Endothelial cell of hepatic sinusoid (primary cell): ENCODE measurements around the gene CSNK1G2.

Experiments
- in situ Hi-C: cut with HindIII; loops from 2 replicates; pipeline ENCODE4 v1.10.0; 2017; ENCODE audit warnings: low sequenced_read_pairs

The CSNK1G2 gene

DNA sequence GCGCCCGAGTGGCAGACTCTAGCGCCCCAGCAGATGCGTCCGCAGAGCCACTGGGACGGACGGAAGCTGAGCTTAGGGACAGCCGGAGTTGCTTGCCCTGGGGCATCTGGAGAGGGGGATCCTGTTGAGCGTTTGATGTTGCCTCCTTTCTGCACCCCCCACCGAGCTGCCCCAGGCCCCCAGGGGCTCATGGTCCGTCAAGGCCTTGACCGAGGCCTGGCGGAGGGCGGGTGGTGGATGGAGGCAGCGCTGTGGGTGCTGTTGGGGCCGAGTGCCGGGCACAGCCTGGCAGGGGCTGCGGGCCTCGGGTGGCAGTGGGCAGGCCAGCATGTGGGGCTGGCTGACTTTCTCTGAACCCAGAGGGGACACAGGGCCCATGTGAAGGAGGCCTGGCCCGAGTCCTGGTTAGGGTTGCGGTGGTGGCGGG, 2.7 kb downstream of the CSNK1G2 start:
- in situ Hi-C loops = no loop called here

DNA sequence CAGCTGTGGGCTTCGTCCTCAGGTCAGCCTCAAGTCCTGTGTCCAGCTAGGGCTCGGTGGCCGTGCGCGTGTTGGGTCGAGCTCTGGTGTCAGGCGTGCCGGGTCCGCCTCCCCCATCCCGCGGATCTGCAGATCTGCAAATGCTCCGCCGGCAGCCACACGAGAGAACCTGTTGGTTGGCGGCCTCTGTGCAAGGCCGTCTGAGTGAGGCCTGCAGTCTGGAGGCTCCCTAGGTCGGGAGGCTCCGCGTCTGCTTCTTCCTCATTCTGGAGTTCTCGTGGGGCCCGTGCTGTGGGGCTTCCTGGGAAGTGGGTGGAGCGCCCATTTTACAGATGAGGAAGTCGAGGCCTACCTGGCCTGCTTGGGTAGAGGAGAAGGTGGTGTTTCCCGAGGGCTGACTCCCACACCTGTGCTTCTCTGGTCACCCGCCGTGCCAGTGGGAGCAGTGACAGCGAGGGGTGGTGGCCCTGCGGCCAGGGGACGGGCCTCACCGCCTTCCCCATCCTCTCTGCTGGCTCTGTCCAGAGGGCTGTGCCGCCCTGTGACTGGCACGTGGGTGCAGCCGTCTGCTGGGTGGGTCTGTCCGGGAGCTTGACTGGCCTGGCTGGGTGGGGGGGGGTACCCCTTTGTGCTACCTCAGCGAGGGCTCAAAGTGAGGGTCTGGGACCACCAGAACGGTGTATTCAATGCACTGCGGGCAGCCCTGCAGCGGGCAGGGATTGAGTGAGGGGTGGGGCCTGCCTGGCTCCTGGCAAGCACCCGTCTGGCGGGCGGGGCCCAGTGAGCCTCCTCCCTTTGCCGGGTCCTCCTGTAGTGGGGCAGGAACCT, 3.3 kb downstream of the CSNK1G2 start:
- in situ Hi-C loops = no loop called here

DNA sequence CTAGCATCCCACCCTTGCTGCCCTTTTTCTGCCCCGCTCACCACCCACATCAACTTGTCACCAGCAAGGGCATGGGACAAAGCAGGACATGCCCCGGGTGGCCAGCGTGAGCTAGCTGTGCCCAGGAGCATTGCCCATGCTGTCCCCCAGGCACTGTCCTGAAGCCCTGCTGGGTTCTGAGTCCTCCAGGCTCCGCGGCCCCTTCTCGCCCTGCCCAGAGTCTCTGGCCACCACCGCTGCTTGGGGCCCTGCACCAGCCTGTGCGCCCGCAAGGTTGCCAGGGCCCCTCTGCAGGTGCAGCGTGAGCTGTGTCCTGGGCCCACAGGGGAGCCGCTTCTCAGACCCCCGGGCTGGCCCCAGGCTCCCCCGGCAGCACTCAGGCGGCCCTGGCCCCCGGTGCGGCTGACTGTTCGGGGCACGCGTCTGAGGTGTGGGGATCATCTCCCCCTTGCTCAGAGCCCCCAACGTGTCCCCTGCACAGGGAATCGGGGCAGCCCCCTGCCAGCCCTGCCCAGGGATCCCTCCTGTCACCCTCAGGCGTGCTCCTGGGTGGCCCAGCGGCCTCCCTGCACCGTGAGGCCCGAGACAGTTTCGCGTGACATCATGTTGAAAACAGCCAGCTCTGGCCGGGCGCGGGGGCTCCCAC, 4.1 kb downstream of the CSNK1G2 start:
- in situ Hi-C loops = no loop called here

DNA sequence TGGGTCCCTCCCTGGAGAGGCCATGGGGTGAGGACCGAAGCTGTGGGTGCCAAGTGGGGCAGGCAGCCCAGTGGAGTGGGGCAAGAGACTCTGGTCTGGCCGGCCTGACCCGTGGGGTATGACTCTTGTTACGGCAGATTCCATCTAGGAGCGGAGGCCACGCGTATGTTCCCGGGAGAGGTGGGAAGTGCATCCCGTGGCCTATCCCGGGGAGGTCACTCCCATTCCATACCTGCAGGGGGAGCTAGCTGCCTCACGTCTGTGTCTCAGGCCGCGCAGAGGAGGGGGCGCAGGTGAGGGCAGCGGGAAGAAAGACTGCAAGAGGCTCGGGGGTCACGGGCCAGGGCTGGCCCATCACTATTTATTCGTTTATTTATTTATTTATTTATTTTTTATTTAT, 4.9 kb downstream of the CSNK1G2 start:
- in situ Hi-C loops = no loop called here

DNA sequence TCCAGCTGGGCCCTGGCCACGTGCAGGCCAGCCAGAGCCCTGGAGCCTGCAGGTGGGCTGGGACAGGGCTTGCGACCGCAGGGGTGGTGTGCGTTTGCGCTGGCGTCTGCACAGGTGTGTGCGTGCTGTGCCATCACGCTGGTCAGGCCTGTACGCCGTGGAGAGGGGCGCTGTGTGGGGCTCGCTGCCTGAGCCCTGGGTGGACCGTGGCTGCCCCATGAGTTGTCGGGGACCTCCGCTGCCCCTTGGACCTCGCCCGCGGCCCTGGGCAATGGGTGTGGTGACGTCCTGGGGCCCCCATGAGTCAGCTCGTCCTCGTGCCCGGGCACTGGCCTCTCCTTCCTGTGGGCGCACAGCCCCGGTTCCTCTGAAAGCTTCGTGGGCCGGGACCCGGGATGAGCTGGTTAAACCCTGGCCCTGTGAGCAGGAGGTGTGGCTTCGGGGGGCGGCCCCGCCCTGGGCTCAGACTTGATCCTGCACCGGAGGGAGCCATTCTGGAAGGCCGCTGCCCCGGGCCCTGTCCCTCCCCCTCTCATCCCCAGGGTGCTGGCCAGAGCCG, 6.8 kb downstream of the CSNK1G2 start:
- in situ Hi-C loops = no loop called here

DNA sequence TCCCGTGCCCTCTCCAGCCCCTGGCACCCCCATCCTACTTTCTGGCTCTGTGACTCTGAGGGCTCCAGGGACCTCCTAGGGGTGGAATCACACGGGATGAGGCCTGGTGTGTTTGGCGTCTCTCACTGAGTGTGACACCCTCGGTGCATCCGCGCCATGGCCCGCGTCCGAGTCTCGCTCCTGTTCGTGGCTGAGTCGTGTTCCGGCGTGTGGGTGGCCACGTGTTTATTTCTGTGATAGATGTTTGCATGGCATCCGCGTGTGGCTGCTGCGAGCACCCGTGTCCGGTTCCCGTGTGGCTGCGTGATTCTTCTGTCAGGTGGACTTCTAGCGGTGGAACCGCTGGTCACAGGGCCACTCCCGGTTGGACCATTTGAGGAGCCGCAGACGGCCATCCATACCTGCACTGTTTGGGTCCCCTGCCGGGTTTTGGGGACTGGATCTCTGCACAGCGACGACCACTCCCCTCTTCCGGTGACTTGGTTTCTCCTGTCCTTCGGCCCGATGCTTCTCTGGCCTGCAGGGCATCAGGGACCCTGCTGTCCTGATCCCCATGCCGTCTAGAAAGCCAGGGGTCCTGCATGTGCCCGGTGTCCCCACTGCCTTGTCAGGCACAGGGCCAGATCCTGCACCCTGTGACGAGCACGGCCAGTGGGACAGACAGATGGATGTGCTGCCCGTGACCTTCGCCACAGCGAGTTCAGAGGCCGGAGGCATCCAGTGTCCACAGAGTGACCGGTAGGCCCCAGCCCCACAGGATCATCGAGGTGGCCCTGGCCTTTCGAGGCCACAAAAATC, 8.5 kb downstream of the CSNK1G2 start:
- in situ Hi-C loops = no loop called here

DNA sequence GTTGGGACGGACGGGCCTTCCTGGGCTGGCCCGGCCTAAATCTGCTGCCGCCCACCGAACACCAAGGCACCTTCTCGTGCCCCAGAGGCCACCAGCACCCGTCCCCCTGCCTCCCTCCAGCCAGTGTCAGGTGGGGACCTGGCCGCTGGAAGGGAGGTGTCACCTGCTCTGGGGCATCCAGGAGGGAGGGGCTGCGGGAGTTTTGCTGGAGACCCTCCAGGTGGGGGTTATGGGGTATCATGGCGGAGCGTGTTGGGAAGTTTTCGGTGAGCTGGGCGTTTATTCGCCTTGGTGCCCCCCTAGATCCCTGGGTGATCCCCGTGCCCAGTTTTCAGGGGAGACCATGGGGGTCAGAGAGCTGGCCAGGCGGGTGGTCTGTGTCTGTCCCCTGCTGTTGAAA, 9.7 kb downstream of the CSNK1G2 start:
- in situ Hi-C loops = no loop called here

DNA sequence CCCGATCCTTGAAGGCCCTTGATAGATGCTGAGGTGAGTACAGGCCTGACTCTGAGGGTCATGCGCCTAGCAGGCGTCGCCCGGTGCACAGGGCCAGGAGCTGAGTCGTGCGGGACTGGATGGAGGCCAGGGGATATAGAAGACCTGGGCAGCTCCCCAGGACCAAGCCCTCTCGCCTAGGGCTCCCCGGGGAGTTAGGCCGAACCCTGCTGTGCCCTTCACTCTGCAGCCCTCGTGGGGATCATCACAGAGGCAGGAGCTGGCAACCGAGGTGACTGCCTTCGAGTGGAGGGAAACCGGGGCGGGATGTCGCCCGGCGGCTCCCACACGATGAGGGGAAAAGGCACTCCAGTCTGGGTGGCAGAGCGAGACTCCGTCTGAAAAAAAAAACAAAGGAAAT, 11.7 kb downstream of the CSNK1G2 start:
- in situ Hi-C loops = no loop called here

DNA sequence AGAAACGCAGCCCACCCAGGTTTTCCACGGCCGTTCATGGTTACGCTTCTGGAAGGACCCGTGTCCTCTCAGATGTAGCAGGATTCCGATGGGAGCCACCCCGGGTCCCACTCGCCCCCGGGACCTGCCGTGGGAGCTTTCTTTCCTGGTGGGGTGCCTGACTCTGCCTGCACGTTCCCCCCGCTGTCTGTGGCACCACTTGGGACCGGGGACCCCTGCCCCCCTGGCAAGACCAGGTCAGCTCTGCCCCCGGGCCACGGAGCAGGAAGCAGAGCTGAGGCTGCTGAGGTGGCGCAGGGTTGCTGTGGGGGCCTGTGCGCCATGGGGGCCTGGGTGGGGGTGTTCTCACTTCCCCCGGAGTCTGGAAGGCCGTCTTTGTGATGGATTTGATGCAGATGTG, 12.1 kb downstream of the CSNK1G2 start:
- in situ Hi-C loops = no loop called here

DNA sequence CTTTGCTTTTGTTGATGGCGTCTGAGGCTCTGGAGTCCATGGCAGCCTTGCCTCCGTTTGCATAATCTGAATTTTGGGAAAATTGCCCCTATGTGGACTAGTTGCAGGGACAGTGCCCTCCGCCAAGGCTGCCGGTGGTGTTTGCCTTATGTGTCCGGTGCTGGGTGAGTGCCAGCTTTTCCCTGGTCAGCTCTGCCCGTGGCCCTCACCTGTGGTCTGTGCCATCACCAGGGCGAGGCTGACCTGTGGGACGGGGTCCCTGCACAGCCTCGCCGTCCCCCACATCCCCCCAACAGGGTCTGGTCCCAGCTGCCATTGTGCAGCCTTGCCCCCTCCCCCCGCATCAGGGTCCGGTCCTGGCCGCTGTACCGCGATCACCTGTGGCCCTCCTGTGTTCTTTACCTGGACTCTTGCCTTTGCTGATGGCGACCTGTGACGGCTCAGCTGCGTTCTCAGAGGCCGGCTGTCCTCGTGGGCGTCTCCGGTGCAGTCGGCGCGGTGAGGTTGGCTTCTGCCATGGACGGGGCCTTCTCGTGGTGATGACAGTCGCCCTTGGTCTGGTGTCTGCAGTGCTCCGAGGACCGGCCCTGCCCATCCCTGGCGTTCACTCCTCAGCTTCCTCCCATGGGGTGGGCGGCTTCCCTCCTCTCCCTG, 12.6 kb downstream of the CSNK1G2 start:
- in situ Hi-C loops = no loop called here

DNA sequence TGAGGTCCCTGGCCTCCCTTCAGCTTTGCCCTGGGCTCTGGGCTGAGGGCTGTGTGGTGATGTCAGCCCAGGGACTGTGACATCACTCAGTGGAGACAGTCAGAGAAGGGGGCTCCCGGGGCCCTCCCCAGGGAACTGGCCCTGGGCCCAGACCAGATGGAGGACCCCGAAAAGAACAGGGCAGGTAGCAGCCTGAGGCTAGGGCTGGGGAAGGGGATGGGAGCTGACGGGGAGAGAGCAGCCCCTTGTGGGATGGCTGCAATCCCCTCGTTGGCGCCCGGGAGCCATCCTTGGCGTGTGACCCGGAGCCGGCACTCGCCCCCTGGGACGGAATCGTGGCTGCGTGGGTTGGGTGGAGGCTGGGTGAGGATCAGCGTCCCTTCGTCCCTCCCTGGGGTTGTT, 13.6 kb downstream of the CSNK1G2 start:
- in situ Hi-C loops = no loop called here

DNA sequence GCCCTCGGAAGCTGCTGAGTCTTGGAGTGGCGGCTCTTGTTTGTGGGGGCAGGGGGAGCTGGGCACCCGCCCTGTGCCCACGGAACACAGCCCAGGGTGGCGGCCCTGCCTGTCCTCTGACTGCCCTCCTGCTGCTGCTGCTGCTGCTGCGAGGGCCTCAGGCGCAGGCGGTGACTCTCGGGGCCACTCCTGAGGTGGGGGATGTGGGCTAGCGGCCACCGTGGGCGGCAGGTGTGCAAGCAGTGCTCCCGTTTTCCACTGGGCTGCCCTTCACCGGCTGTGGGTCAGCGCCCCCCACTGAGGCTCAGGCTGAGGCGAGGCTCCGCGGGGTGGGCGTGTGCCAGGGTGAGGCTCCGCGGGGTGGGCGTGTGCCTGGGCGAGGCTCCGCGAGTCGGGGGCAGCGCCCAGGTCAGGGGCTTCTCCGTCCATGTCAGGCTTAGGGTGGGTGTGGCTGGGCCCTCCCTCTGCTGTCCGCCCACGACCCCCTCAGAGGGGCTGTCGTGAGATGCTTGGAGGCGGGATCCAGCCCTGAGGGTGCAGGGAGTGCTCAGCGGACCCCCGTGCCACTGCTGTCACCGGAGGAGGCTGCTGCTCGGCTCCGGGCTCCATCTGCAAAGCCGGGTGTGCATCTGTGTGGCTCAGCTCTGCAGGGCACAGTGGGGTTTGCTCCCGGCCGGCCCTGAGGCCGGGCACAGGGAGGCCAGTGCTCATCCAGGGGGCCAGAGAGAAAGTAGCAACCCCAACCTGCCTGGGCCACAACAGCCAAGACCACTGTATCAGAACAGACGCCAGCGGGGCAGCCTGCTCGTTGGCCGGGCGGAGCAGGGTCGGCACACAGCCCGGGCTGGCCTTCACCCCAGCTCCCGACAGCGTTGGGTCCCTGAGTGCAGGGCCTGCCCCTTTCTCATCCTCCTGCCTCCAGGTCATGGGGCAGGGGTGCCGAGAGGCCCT, 14.5 kb downstream of the CSNK1G2 start:
- in situ Hi-C loops = no loop called here

DNA sequence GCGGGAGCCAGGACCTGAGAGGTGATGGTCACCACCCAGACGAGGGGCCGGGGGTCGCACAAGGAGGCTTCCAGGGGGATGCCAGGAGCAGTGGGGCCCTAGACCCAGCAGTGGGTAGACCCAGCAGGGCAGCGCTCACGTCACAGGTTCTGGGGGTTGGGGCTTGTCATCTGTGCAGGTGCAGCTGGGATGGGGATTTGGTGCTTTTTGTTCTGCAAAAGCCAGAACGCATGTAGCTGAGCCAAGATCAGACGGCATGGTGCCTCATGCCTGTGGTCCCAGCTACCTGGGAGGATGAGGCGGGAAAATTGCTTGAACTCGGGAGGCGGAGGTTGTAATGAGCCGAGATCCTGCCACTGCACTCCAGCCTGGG, 15.1 kb downstream of the CSNK1G2 start:
- in situ Hi-C loops = no loop called here

DNA sequence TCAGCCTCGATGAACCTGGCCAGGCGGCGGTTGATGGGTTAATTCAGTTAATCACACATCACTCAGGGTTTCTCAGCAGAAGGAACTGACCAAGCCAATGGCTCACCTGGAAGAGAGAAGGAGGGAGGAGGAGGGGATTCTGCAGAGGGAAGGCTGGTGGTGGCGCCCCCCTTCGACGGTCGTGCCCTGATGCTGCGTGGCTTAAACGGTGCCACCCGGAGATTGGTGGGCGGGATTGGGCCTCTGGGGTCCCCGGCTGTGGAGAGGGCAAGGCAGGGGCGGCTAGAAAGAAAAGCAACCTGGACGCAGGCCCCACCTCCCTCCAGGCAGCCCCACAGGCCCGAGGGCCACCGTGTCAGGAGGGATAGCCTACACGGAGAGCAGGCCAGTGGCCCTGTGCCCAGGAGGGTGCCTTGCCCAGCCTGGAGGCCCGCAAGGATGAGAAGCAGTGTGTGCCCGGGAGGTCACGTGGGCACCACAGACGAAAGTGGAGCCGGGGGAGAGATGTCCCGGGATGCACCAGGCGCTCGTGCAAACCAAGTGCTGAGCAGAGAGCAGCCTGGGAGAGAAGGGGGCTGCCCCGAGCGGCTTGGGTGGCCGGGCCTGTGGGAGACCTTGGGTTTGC, 16.0 kb downstream of the CSNK1G2 start:
- in situ Hi-C loops = no loop called here

DNA sequence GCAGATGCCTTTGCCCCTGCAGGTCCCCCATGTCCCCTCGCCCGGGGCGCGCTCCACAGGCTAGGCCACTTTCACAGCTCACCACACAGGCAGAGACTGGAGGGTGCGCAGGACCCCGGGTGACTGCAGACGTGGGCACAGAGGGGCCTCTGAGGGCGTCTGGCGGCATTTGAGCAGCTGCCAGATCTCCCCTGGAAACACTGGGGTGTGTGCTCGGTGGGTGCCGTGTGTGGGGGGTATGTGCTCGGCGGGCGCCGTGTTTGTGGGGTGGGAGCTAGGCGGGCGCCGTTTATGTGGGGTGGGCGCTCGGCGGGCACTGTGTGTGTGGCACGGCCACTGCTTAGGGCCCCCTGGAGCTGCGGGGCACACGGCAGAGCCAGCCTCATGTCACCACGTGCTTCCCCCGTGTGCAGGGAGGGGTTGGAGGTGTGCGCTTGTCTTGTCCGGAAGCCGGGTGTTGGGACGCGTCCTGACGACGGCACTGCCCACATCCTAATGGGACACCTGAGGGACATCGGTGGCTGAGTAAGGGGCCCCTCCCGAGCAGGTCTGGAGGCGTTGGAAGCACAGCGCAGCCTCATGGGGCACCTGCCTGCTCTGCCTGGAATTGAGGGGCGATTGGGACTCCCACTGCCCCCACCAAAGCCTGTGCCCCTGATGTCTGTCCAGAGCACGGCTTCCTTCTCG, 16.7 kb downstream of the CSNK1G2 start:
- in situ Hi-C loops = no loop called here

DNA sequence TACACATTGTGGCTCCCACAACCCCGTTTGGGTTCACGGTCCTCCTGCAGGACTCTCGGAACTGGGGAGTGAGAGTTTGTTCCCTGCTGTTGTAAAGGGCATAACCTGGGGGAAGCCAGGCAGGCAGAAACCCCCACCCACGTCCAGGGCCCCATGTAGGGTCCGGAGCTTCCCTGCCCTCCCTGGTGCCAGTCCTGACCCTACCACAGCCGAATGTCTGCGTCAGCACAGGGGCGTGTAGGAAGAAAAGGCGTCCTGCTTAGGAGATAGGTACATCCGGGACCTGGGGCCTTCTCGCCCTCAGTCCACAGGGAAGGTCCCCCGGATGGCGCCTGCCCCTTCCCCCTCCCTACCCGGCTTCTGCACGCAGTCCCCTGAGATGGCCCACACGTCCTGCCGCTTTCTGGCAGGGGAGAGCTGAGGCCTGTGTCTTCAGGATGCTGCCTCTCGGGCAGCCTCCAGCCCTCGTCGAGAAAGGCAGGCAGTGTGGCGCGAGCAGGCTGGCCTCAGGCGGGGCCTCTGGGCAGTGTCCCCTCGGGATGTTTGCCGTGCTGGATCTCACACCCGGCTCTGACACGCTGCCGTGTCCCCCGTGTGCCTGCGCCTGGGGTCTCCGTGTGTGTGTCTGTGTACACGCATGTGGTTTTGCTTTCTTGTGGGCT, 19.1 kb downstream of the CSNK1G2 start:
- in situ Hi-C loops = no loop called here

DNA sequence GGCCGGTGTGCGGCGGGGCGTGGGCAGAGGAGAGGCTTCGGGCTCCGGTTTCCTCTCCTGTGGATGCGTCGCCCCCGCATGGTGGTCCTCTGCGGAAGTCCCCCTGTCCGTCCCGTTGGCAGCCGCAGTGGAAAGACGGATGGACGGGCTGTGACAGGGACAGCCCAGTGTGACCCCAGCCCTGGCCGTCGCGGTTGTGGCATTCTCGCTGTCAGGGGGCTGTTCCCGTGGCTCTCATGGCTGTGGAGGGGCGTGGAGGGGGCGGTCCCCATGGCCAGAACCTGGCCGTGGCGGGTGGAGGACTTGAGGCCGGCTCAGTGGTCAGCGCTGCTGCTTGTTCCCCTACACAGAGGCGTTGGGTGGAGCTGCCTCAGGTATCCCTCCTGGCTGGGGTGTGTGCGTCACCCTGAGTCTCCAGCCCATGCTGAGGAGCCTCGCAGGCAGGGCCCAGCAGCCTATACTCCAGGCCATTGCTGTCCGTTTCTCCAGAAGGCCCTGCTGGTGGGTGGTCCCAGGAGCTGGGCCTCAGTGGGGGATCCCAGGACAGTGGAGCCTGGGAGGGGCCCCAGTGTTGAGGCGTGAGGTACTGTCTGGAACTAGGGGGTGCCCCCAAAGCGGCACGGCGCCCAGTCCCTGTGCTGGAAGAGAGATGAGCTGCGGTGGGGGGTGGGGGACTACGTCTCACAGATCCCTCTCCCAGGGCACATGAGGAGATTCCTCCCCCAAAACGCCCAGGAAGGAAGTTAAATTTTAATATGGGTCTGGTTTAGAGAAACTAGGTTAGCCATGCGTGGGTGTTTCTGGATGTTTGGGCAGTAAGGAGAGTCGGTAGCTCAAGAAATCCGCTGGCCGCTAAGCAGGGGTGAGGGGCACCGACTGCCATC, 20.3 kb downstream of the CSNK1G2 start:
- in situ Hi-C loops = no loop called here
